ENCODE results near the gene SLC6A18.

The SLC6A18 gene

GRCh38 chr5:1225081-1225480 is at the start of gene SLC6A18:
Gene SLC6A18, plus strand, starts transcription at chr5:1225381. Its CDS starts 97 bp downstream, at chr5:1225478.
- DNase-seq, result no peak

GRCh38 chr5:1175801-1176472 is 49.2 kb upstream of the SLC6A18 start:
- DNase-seq, result no peak

- no peak for DNase-seq
Measured at GRCh38 chr5:1176473-1177391, 48.4 kb upstream of the SLC6A18 start.

- no peak for DNase-seq
Measured at GRCh38 chr5:1177826-1178528, 47.2 kb upstream of the SLC6A18 start.

- no peak for DNase-seq
Measured at GRCh38 chr5:1178529-1179382, 46.4 kb upstream of the SLC6A18 start.

GRCh38 chr5:1179383-1179715 is 45.8 kb upstream of the SLC6A18 start:
- no peak for DNase-seq

- DNase-seq, result no peak
Measured at GRCh38 chr5:1180096-1180495, 45.1 kb upstream of the SLC6A18 start.

- no peak for DNase-seq
Measured at GRCh38 chr5:1180841-1181271, 44.3 kb upstream of the SLC6A18 start.

GRCh38 chr5:1181451-1182359 is 43.5 kb upstream of the SLC6A18 start:
- DNase-seq, result no peak

GRCh38 chr5:1182360-1182632 is 42.9 kb upstream of the SLC6A18 start:
- DNase-seq, result no peak

GRCh38 chr5:1182633-1183423 is 42.4 kb upstream of the SLC6A18 start:
- DNase-seq, result no peak

- DNase-seq, result no peak
Measured at GRCh38 chr5:1183424-1184162, 41.6 kb upstream of the SLC6A18 start.

- no peak for DNase-seq
Measured at GRCh38 chr5:1184163-1184470, 41.1 kb upstream of the SLC6A18 start.

GRCh38 chr5:1184481-1184880 is 40.7 kb upstream of the SLC6A18 start:
- DNase-seq, result no peak

GRCh38 chr5:1185038-1185627 is 40.0 kb upstream of the SLC6A18 start:
- no peak for DNase-seq

GRCh38 chr5:1185629-1186350 is 39.4 kb upstream of the SLC6A18 start:
- no peak for DNase-seq

- DNase-seq, result no peak
Measured at GRCh38 chr5:1186351-1187233, 38.6 kb upstream of the SLC6A18 start.

Data from KG1 (cell line).